NCI-H510A treated with DMSO at 0.1 percent for 48 hours (cell line): ENCODE data around the gene VTN.

Experiments used
- DNase-seq: peaks from one replicate; lab custom pipeline; 2025; lab: John Stamatoyannopoulos, UW

VTN gene

DNA sequence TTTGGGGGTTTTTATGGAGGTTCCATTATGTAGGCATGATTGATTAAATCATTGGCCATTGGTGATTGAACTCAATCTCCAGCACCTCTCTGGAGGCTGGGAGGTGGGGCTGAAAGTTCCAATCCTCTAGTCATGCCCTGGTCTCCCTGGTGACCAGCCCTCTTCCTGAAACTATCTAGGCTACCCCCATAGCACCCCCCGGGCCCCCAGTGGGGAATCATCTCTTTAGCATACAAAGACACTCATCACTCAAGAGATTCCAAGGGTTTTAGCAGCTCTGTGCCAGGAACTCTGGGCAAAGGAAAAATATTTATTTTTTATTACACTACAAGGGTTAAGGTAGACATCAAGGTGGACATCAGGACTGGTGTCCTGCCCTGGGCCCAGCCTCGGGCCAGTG is 25.3 kb upstream of the VTN start:
- DNase-seq: no peak

DNA sequence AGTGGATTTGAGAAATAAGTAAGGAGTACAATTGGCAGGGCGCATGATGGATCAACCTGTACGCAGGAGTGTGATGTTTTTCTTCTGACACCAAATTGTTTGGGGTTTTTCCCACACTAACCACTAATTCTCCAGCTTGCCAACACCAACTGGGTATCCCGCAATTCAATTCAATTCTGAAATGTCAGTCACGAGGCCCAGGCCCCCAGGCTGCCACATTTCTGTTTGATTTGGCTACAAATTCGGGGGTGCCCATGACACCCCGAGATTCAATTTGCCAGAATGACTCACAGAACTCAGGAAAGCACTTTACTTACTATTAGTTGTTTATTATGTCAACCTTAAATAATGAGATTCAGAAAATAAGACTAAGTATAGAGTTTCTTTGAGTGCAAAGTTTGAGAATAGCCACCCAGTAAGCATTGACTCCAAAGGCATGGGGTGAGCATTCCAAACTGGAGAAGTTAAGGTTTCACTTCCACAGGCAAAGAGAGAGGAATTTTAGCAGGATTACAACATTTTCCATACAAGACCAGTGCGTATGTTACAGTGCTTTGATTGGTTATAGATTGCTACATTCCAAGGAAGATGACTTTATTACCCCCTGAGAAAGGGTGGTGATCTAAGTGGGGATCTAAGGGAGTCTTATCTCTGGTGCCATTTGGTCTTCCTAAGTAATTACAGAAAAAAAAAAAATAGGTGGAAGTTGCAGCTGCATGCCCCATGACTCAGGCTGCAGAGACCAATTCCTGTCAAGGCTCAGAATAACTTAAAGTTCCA is 24.4 kb upstream of the VTN start:
- no peak for DNase-seq

DNA sequence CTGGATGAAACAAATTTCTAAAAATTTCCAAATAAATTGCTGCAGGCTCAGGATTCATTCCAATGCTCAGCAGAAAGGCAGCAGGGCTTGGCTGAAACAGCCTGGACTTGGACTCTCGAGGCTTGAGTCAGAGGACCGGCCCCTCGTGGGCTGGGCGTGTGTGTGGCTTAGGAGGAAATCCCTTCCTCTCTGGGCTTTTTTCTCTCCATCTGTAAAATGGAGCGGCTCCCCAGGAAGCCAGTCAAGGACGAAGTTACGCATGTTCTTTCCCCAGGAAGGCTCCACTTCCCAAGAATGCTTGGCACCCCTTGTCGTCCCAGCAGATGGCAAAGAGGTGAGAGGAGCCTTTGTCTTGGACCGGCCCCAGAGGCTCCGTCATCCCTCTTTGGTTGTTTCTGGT is 22.4 kb upstream of the VTN start:
- DNase-seq: no peak

DNA sequence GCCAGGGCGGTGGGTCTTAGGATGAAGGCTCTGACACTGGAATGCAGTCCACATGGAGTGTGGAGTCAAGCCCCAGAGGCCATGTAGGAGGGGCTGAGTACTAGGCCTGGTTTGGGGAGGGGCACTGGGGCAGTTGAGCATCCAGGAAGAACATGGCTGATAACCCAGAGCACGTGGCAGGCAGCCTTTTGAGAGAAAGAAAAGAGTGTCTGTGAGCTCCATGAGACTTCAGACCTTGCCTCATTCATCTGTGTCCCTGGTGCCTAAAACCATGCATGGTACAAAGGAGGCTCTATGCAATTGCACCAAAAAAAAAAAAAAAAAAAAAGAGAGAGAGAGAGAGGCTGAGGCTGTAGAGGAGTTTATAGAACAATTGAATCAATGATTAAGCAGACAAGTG is 21.3 kb upstream of the VTN start:
- no peak for DNase-seq

DNA sequence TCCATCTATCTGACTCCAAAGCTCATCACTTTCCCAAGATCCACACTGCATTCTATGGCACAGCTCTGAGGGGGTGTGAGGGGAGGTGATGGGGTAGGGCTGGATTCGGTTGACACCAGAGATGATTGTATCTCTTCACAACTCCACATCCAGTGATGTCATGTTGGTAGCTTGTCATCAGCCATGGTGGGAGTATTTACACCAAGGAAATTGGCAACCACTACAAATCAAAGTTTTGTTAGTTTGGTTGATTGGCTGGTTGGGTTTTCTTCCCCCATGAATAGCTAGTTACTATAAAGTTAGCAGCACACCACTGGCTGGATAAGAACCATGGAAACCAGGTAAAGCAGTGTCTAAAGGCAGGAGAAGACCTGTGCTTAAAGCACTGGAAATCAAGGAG is 20.9 kb upstream of the VTN start:
- no peak for DNase-seq

DNA sequence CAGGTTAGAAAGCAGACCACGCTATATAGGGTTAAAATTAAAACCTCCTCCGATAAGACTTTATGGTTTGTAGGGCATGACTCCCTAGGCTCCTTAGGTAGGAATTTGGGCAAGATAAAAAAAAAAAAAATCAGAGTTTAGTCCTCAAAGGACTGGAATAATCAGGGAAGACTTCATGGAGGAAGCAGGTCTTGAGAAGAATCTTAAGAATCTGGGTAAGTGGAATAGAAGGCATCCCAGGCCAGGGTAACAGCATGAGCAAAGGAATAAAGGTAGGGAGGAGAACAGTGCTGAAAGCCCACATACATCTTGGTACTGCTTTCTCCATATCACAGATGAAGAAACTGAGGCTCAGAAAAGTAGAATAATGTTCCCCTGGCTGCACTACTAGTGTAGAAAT is 20.5 kb upstream of the VTN start:
- DNase-seq: no peak

DNA sequence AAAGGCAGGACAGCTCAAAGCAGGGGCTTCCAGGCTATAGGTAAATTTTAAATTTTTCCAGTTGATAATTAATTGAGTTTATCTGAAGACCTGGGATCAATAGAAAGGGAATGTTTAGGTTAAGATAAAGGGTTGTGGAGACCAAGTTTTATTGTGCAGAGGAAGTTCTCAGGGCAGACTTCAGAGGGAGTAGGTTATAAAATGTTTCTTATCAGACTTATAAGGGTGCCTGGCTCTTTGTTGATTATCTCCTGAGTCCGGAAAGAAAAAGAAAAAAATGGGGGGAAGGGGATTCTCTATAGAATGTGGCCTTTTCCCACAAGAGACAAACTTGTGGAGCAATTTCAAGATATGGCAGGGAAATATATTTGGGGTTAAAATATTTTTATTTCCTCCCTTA is 20.0 kb upstream of the VTN start:
- no peak for DNase-seq

DNA sequence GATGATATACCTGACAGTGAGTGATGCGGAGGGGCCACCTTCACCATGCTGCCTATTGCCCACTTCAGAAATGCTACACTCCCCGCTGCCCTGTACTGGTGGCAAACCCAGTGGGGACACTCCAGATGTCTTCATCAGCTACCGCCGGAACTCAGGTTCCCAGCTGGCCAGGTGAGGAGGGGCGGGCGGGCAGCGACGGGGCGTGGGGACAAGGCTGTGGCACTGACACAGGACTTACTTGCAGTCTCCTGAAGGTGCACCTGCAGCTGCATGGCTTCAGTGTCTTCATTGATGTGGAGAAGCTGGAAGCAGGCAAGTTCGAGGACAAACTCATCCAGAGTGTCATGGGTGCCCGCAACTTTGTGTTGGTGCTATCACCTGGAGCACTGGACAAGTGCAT is 18.0 kb upstream of the VTN start:
- no peak for DNase-seq

DNA sequence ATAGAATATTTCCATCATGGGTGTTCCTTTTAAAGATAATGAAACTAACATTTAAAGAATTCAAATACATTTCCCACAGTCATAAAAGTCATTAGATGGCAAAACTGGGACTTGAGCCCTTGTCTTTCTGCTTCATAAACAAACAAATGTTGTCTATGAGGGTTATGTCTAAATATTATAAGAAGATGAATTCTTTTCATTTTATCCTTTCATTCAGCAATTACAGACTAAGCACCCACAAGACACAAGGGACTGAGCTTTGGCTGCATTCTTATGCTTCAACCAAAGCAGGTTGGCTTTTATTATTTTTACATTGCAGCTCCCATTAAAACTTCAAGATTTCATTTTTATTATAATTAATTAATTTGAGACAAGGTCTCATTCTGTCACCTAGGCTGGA is 16.3 kb upstream of the VTN start:
- no peak for DNase-seq

DNA sequence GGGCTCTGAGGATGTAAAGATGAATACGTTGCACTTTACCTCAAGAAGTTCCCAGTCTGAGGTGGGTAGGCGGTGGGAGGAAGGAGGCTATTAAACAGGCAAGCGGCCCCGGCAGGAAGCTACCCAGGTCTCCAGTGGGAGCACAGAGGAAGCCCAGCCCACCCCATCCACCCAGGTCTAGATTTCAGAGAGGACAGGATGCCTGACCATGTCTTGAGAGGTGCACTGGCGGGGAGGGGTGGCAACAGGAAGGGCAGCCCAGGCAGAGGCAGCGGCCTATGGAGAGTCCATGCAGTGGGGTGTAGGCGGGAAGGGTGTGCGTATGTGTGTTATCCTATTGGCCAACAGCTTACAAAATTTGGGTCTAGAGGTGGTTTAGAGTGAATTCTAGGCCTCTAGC is 15.3 kb upstream of the VTN start:
- no peak for DNase-seq

DNA sequence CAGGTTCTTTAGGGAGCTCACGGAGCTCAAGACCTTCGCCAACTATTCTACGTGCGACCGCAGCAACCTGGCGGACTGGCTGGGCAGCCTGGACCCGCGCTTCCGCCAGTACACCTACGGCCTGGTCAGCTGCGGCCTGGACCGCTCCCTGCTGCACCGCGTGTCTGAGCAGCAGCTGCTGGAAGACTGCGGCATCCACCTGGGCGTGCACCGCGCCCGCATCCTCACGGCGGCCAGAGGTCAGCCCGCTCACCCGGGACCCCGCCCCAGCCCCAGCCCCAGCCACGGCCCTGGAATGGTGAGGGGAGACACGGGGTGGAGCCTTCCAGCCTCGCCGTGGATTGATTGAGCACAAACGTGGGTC is 14.9 kb upstream of the VTN start:
- DNase-seq: no peak

DNA sequence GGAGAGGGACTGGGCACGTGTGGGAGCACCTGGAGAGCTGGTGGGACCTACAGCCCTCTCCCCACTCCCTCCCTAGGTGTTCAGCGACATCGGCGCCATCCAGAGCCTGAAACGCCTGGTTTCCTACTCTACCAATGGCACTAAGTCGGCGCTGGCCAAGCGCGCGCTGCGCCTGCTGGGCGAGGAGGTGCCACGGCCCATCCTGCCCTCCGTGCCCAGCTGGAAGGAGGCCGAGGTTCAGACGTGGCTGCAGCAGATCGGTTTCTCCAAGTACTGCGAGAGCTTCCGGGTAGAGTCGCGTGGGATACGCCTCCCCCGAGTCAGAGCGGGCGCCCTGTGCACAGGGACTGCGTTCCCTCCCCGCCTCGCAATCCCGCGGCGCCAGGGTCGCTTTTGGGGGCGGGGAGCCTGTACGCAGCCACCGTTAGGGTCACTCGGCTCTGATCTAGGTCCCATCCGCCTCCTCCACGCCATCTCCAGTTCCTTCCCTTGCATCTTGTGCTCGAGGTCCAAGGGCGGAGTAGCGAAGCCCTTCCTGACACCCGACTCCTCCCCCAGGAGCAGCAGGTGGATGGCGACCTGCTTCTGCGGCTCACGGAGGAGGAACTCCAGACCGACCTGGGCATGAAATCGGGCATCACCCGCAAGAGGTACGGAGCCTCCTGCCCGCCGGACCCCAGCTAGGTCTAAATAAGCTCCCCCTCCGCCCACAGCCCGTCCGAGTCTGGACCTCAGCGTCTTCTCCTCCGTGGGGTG is 14.4 kb upstream of the VTN start:
- no peak for DNase-seq

DNA sequence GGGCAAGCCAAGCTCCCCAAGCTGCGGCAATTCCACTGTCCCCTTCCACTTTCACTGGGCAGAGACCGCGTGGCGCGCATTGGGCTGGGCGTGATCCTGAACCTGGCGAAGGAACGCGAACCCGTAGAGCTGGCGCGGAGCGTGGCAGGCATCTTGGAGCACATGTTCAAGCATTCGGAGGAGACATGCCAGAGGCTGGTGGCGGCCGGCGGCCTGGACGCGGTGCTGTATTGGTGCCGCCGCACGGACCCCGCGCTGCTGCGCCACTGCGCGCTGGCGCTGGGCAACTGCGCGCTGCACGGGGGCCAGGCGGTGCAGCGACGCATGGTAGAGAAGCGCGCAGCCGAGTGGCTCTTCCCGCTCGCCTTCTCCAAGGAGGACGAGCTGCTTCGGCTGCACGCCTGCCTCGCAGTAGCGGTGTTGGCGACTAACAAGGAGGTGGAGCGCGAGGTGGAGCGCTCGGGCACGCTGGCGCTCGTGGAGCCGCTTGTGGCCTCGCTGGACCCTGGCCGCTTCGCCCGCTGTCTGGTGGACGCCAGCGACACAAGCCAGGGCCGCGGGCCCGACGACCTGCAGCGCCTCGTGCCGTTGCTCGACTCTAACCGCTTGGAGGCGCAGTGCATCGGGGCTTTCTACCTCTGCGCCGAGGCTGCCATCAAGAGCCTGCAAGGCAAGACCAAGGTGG is 11.2 kb upstream of the VTN start:
- DNase-seq: no peak

DNA sequence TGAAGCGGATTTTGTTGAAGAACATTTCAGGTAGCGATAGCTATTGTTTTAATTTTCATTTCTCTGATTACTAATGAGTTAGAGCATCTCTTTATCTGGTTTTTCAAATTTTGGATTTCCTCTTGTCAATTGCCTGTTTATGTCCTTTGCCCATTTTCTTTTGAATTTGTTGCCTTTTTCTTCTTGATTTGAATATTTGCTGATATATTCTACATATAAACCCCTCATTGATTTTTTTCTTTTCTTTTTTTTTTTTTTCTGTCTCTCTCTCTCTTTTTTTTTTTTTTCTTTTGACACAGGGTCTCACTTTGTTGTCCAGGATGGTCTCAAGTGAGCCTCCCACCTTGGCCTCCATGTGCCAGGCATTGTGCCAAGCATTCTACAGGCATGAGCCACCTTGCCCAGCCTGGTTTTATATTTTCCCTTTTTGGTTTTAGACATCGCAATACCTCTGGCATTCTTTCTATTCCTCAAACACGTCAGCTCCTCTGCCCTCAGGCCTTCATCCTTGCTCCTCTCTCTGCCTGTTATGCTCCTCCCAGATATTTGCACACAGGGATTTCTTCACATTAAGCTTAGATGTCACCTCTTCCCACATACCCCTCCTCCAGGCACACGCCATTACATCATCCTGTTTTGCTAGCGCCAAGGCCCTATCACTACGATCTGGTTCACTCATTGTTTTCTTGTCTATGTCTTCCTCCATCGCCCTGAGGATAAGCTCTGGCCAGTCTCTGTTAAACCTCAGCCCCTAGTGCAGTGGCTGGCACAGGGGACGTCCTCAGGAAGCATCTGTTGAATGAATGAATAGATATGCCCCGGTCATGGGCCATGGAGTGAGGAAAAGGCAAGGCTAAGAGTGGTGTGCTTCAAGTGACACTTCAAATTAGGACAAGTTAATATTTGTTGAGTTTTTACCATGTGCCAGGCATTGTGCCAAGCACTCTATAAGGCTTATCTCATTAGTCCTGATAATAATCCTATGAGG is 10.0 kb upstream of the VTN start:
- DNase-seq: no peak

DNA sequence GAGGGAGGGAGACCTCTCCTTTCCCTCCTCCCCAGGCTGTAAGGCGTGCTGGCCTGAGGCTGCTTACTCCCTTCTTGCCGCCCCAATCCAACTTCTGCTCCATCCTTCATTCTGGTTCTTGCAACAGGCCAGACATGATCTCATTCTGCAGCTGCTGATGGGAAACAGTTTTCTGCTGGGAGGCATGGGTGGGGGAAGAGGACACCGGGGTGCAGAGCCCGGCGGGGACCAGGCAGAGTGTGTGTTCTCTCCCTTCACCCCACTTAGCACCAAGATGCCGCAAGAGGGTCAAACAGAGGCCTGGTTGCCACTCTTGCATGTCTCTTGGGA is 2.8 kb upstream of the VTN start:
- no peak for DNase-seq

DNA sequence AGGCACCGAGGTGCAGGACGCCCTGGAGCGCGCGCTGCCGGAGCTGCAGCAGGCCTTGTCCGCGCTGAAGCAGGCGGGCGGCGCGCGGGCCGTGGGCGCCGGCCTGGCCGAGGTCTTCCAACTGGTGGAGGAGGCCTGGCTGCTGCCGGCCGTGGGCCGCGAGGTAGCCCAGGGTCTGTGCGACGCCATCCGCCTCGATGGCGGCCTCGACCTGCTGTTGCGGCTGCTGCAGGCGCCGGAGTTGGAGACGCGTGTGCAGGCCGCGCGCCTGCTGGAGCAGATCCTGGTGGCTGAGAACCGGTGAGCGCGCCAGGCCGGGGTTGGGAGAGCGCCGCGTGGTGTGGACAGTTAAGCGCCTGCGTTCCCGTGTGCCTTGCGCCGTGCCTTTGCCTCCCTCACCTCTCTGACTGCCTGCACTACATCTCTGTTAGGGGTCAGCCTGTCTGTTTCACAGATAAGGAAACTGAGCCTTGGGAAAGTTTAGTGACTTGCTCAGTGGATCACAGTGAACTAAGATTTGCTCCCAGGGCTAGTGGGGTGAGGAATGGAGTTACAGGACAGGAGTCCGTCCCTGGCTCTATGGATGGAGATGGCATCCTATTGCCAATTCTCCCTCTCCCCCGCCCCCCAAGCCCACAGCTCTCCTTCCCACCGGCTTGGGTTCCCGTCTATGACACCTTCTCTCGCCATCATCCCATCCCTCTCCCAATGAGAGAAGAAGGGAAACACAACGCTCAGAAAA is 2.3 kb upstream of the VTN start:
- no peak for DNase-seq

DNA sequence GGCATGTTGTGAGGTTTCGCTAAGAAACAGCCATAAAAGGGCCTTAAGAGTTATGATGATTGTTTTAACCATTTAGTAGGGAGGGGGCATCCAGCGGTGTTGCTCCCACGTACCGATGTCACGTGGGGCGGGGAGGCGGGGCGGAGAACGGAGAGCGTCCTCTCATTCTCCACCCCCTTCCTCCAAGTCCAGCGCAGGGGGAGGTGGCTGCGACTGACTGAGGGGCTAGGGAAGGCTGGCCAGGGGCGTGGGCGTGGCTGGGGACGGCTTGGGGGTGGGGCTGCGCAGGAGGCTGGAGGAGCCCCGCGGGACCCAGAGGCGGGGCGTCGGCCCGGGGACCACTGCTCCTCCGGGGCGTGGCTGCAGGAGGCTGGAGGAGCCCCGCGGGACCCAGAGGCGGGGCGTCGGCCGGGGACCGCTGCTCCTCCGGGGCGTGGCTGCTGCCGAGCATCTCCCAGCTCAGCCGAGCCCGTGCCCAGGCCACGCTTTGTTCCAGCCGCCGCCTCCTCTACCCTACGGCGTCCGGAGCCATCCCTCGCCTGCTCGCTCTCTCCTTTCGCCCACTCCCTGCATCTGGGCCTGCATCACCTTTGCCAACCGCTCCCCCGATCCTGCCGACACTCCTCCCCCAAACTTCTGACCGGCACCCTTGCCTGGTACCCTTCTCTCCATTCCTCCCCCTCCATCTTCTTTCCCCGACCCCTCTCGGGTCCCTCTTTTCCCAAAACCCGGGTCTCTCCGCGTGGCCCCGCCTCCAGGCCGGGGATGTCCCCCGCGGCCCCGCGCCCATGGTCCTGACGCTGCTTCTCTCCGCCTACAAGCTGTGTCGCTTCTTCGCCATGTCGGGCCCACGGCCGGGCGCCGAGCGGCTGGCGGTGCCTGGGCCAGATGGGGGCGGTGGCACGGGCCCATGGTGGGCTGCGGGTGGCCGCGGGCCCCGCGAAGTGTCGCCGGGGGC is 1.4 kb upstream of the VTN start, which contains the start of gene SARM1:
TSS of gene SARM1 (plus strand) at position 450 of the 958 bp plus-strand sequence. CDS start at position 789, 339 bp downstream.
- DNase-seq: peak; percentile 94

DNA sequence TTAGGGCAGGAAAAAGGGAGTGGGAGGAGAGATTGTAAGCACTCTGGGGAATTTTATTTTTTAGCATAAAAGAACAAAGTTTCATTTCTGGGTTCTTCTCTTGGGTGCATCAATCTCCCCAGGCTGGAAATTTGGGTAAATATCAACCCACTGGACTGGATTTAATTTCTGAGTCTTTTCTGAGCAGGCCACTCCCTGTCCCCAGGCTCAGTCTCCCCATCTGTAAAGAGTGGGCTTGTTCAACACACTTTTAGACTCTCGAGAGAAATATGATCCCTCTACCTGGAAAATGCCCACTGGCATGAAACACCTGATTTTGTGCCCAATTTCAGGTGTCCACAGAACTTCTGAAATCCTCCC is 617 bp upstream of the VTN start:
- no peak for DNase-seq

DNA sequence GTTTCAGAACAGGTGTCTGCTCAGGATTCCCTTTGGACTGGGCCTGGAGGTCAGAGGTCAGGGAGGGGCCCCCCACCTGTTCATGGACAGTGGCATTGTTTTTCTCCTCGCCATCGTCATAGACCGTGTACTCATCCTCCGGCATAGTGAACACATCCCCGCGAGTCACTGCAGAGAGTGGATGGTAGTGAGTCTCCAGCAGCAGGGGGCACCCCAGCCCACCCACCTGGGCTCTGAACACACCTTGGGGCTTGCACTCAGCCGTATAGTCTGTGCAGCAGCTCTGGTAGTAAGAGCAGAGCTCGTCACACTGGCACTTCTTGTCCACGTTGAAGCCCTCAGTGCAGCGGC is 448 bp downstream of the VTN start:
- DNase-seq: no peak

DNA sequence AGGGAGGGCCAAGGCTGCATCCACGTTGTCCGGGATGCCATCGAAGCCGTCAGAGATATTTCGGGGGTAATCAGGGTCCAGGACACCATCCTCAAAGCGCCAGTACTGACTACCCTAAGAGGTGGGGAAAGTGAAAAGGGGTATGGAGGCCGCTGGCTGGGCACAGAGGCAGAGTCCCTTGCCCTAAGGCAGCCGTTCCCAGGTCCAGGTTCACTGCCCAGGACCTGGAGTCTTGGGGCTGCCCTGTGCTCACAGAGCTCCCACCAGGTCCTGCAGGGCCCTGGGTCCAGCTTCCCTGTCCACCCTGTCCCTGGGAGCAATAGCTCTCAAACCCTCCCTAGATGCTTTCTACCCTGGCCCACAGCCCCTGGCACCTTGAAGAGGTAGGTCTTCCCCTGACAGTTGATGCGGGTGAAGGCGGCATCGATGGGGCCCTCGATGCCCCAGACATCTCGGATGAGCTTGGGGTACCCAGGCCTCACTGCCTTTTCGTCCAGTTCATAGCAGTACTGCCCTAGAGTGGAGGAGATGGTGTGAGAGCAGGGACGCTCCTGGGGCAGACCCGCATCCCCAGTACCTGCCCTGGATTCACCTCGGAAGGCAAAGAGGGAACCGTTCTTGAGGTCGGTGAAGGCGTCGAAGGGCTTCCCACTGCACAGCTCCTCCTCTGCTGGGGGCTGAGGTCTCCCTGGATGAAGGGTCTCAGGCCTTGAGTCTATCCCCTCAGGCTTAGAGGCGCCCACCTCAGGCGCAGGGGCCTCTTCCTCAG is 1.0 kb downstream of the VTN start:
- DNase-seq: no peak
